Measurements from ENCODE around the gene HAAO.

The HAAO gene

DNA sequence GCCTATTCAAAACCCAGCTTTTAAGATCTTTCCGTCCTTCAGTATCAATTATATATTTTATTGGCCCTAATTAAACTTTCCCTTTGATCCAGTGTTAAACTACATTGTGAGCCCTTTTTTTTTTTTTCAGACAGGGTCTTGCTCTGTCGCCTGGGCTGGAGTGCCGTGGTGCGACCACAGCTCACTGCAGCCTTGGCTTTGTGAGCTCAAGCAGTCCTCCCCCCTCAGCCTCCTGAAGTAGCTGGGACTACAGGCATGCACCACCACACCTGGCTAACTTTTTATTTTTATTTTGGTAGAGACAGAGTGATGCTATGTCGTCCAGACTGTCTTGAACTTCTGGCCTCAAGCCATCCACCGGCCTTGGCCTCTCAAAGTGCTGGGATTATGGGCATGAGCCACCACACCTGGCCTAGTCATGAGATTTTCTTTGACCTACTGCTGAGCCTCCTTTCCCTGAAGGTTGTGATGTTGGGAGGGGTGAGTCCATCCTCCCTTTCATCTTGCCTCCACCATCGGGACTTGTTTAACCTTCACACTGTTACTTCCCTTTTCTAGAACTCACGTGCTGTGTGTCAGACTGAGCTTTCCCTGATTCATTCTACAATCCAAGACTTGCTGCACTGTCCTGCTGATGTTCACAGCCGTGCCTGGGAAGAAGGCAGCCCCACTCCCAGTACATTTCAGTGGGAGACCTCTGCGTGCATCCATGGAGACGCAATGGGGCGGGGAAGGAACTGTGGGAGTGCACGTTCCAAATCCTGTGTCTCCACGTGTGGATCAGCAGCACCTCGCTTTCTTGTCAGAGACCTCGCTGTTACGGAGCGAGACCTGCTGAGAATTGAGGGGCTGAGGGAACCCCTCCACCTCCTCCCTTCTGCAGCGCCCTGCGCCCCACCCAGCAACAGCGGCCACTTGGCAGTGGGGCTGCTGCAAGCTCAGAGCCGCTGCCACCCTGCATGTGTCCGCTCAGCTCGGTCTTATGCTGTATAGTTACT, 39.3 kb downstream of the HAAO start:
- no peak overlapping the region for H4K91ac ChIP-seq (ENCODE audit: low read length)
- no peak overlapping the region for H3K9ac ChIP-seq (ENCODE audit: low read length)
- no peak overlapping the region for H3K14ac ChIP-seq (ENCODE audit: low read length in 2 of 2)
- no peak for DNase-seq
- H2BK15ac ChIP-seq (ENCODE audit: low read depth, poor library complexity, severe bottlenecking) = no peak overlapping the region
- H3K36me3 ChIP-seq (ENCODE audit: control insufficient read depth in 1 of 2, insufficient read depth in 2 of 2, low read depth in 1 of 2, low read length in 2 of 2) = peaks cover 0 to 47% of the 10 kb centered on the region in 2 experiments
- H3K4me2 ChIP-seq (ENCODE audit: low read length, poor library complexity, severe bottlenecking) = no peak overlapping the region
- no peak overlapping the region for H3K4me3 ChIP-seq (ENCODE audit: insufficient read depth in 1 of 2, low read depth in 1 of 2, low read length in 2 of 2)
- H3K23ac ChIP-seq (ENCODE audit: low read length in 2 of 2) = no peak overlapping the region
- H2BK120ac ChIP-seq (ENCODE audit: low read depth, low read length) = no peak overlapping the region
- no peak overlapping the region for H3K4ac ChIP-seq (ENCODE audit: low read depth in 1 of 2, low read length in 2 of 2)
- H3K27me3 ChIP-seq (ENCODE audit: control insufficient read depth in 1 of 2, insufficient read depth in 1 of 2, low read length in 2 of 2) = no peaks in the 10 kb centered on the region
- no peak overlapping the region for H4K8ac ChIP-seq (ENCODE audit: low read length)
- WGBS = 95% methylated on average over 24 of the region's 24 CpGs
- H3K9me3 ChIP-seq (ENCODE audit: control insufficient read depth, low read length) = no peaks in the 10 kb centered on the region
- H2BK12ac ChIP-seq (ENCODE audit: low read length in 2 of 2) = no peak overlapping the region
- H2AFZ ChIP-seq (ENCODE audit: low read depth, low read length) = no peak overlapping the region
- H2BK5ac ChIP-seq (ENCODE audit: low read depth, low read length, poor library complexity, severe bottlenecking) = no peak overlapping the region
- no peak overlapping the region for H3K27ac ChIP-seq (ENCODE audit: low read length, poor library complexity, severe bottlenecking)
- H3K18ac ChIP-seq (ENCODE audit: low read depth in 1 of 2, low read length in 2 of 2) = no peak overlapping the region
- peaks cover 6% of the 10 kb centered on the region for H3K4me1 ChIP-seq (ENCODE audit: control insufficient read depth, insufficient read depth, low read depth, low read length)
- no peaks in the 10 kb centered on the region for H3K79me1 ChIP-seq (replicated peaks; ENCODE audit: low read length, poor library complexity, severe bottlenecking)
- H2AK5ac ChIP-seq (ENCODE audit: low read length, severe bottlenecking) = no peak overlapping the region

DNA sequence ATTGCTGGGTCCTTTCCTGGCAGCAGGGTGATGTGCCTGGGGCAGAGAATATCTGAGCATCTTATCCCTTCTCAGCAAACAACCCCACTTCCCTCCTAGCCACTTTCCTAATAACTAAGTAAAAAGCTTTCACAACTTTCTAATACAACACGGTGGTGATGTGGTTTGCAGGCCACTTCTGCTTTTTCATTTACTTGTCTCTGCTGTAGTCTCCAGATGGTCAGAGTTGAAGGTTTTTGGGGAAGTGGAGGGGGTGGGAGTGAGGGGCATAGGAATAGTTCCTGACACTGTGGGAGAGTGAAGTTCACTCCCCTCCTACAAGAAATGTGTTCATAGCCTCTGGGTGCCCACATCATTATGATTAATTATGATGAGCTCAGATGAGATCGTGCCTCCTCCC, 40.1 kb downstream of the HAAO start:
- Histone ChIP-seq H3K27ac (ENCODE audit: low read length, poor library complexity, severe bottlenecking) (no peak overlapping the region), H3K79me1 (replicated peaks; ENCODE audit: low read length, poor library complexity, severe bottlenecking) (no peaks in the 10 kb centered on the region), H3K18ac (ENCODE audit: low read depth in 1 of 2, low read length in 2 of 2) (no peak overlapping the region), H2BK5ac (ENCODE audit: low read depth, low read length, poor library complexity, severe bottlenecking) (no peak overlapping the region), H3K4me1 (ENCODE audit: control insufficient read depth, insufficient read depth, low read depth, low read length) (peaks cover 6% of the 10 kb centered on the region), H2BK12ac (ENCODE audit: low read length in 2 of 2) (no peak overlapping the region), H3K23ac (ENCODE audit: low read length in 2 of 2) (no peak overlapping the region), H3K4me2 (ENCODE audit: low read length, poor library complexity, severe bottlenecking) (no peak overlapping the region), H3K4me3 (ENCODE audit: insufficient read depth in 1 of 2, low read depth in 1 of 2, low read length in 2 of 2) (no peak overlapping the region), H4K8ac (ENCODE audit: low read length) (no peak overlapping the region), H3K36me3 (ENCODE audit: control insufficient read depth in 1 of 2, insufficient read depth in 2 of 2, low read depth in 1 of 2, low read length in 2 of 2) (peaks cover 0 to 48% of the 10 kb centered on the region in 2 experiments), H4K91ac (ENCODE audit: low read length) (no peak overlapping the region), H3K4ac (ENCODE audit: low read depth in 1 of 2, low read length in 2 of 2) (no peak overlapping the region), H2BK120ac (ENCODE audit: low read depth, low read length) (no peak overlapping the region), H2AFZ (ENCODE audit: low read depth, low read length) (no peak overlapping the region), H3K14ac (ENCODE audit: low read length in 2 of 2) (no peak overlapping the region), H3K9ac (ENCODE audit: low read length) (no peak overlapping the region), H3K27me3 (ENCODE audit: control insufficient read depth in 1 of 2, insufficient read depth in 1 of 2, low read length in 2 of 2) (no peaks in the 10 kb centered on the region), H2AK5ac (ENCODE audit: low read length, severe bottlenecking) (no peak overlapping the region), H2BK15ac (ENCODE audit: low read depth, poor library complexity, severe bottlenecking) (no peak overlapping the region), H3K9me3 (ENCODE audit: control insufficient read depth, low read length) (no peaks in the 10 kb centered on the region)
- WGBS = 83% methylated on average over 1 of the region's 2 CpGs
- DNase-seq = no peak

DNA sequence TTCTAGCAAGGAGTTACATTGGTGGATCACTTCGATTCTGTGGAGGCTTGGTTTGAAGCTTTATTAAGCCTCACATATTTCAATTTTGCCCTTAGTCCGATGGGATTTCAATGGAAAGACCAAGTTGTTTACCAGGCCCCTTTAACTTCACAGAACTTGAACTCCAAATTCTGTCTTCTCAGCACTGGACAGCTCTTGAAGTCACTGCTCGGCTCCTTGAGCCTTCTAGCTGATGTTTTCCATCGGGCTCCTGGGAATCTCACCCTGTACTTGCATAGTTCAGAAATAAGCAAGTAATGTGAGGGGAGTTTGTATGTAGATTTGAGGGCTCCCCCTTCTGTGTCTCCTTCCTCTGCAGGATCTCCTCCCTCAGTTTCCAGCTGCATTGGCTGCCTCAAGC, 43.5 kb downstream of the HAAO start:
- no peaks in the 10 kb centered on the region for H3K79me1 ChIP-seq (replicated peaks; ENCODE audit: low read length, poor library complexity, severe bottlenecking)
- H3K14ac ChIP-seq (ENCODE audit: low read length in 2 of 2) = no peak overlapping the region
- no peak overlapping the region for H3K4me3 ChIP-seq (ENCODE audit: insufficient read depth in 1 of 2, low read depth in 1 of 2, low read length in 2 of 2)
- H3K36me3 ChIP-seq (ENCODE audit: control insufficient read depth in 1 of 2, insufficient read depth in 2 of 2, low read depth in 1 of 2, low read length in 2 of 2) = peaks cover 0 to 19% of the 10 kb centered on the region in 2 experiments
- H2BK5ac ChIP-seq (ENCODE audit: low read depth, low read length, poor library complexity, severe bottlenecking) = no peak overlapping the region
- no peak overlapping the region for H2AK5ac ChIP-seq (ENCODE audit: low read length, severe bottlenecking)
- no peak overlapping the region for H2BK15ac ChIP-seq (ENCODE audit: low read depth, poor library complexity, severe bottlenecking)
- H3K9ac ChIP-seq (ENCODE audit: low read length) = no peak overlapping the region
- H3K27me3 ChIP-seq (ENCODE audit: control insufficient read depth in 1 of 2, insufficient read depth in 1 of 2, low read length in 2 of 2) = no peaks in the 10 kb centered on the region
- H3K9me3 ChIP-seq (ENCODE audit: control insufficient read depth, low read length) = no peaks in the 10 kb centered on the region
- no peak overlapping the region for H3K27ac ChIP-seq (ENCODE audit: low read length, poor library complexity, severe bottlenecking)
- H3K23ac ChIP-seq (ENCODE audit: low read length in 2 of 2) = no peak overlapping the region
- H2BK12ac ChIP-seq (ENCODE audit: low read length in 2 of 2) = no peak overlapping the region
- H3K4ac ChIP-seq (ENCODE audit: low read depth in 1 of 2, low read length in 2 of 2) = no peak overlapping the region
- H2BK120ac ChIP-seq (ENCODE audit: low read depth, low read length) = no peak overlapping the region
- H4K8ac ChIP-seq (ENCODE audit: low read length) = no peak overlapping the region
- no peak overlapping the region for H3K18ac ChIP-seq (ENCODE audit: low read depth in 1 of 2, low read length in 2 of 2)
- no peak overlapping the region for H2AFZ ChIP-seq (ENCODE audit: low read depth, low read length)
- DNase-seq = no peak
- H4K91ac ChIP-seq (ENCODE audit: low read length) = no peak overlapping the region
- WGBS = 100% methylated on average over 2 of the region's 4 CpGs
- no peaks in the 10 kb centered on the region for H3K4me1 ChIP-seq (ENCODE audit: control insufficient read depth, insufficient read depth, low read depth, low read length)
- H3K4me2 ChIP-seq (ENCODE audit: low read length, poor library complexity, severe bottlenecking) = no peak overlapping the region

DNA sequence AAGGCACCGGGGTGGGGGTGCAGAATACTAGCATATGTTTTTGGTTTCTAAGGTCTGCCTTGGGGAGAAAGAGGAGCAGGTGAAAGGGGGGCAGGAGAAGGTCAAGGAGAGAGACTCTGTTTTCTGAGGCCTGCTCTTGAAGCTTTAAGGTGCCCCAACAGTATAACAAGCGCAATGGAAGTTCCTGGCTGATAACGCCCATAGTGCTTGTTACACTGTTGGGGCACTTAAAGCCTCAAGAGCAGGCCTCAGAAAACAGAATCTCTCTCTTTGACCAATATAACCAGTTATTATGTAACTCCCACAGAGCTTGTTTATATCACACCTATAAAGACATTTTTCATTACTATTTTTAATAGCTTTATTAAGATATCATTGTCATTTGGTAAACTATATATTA, 45.0 kb downstream of the HAAO start:
- no peak overlapping the region for H2BK12ac ChIP-seq (ENCODE audit: low read length in 2 of 2)
- H3K79me1 ChIP-seq (replicated peaks; ENCODE audit: low read length, poor library complexity, severe bottlenecking) = no peaks in the 10 kb centered on the region
- H4K91ac ChIP-seq (ENCODE audit: low read length) = no peak overlapping the region
- H3K4ac ChIP-seq (ENCODE audit: low read depth in 1 of 2, low read length in 2 of 2) = no peak overlapping the region
- H4K8ac ChIP-seq (ENCODE audit: low read length) = no peak overlapping the region
- no peak overlapping the region for H2AFZ ChIP-seq (ENCODE audit: low read depth, low read length)
- DNase-seq = no peak
- H2BK15ac ChIP-seq (ENCODE audit: low read depth, poor library complexity, severe bottlenecking) = no peak overlapping the region
- H2BK120ac ChIP-seq (ENCODE audit: low read depth, low read length) = no peak overlapping the region
- no peak overlapping the region for H3K4me2 ChIP-seq (ENCODE audit: low read length, poor library complexity, severe bottlenecking)
- H3K9me3 ChIP-seq (ENCODE audit: control insufficient read depth, low read length) = no peaks in the 10 kb centered on the region
- H3K27ac ChIP-seq (ENCODE audit: low read length, poor library complexity, severe bottlenecking) = no peak overlapping the region
- H3K18ac ChIP-seq (ENCODE audit: low read depth in 1 of 2, low read length in 2 of 2) = no peak overlapping the region
- no peak overlapping the region for H3K14ac ChIP-seq (ENCODE audit: low read length in 2 of 2)
- no peak overlapping the region for H3K4me3 ChIP-seq (ENCODE audit: insufficient read depth in 1 of 2, low read depth in 1 of 2, low read length in 2 of 2)
- H3K9ac ChIP-seq (ENCODE audit: low read length) = no peak overlapping the region
- H2BK5ac ChIP-seq (ENCODE audit: low read depth, low read length, poor library complexity, severe bottlenecking) = no peak overlapping the region
- over 99% methylated on average over 3 of the region's 3 CpGs for WGBS
- H3K36me3 ChIP-seq (ENCODE audit: control insufficient read depth in 1 of 2, insufficient read depth in 2 of 2, low read depth in 1 of 2, low read length in 2 of 2) = peaks cover 0 to 9% of the 10 kb centered on the region in 2 experiments
- no peak overlapping the region for H2AK5ac ChIP-seq (ENCODE audit: low read length, severe bottlenecking)
- no peaks in the 10 kb centered on the region for H3K27me3 ChIP-seq (ENCODE audit: control insufficient read depth in 1 of 2, insufficient read depth in 1 of 2, low read length in 2 of 2)
- no peaks in the 10 kb centered on the region for H3K4me1 ChIP-seq (ENCODE audit: control insufficient read depth, insufficient read depth, low read depth, low read length)
- no peak overlapping the region for H3K23ac ChIP-seq (ENCODE audit: low read length in 2 of 2)
